Measurements from ENCODE around the gene HAX1.
"Not testable (repeated sequence)": the region's sequence is repeated elsewhere in the genome, so short reads cannot be mapped to it uniquely, and the experiment has no call there.

The HAX1 gene

DNA sequence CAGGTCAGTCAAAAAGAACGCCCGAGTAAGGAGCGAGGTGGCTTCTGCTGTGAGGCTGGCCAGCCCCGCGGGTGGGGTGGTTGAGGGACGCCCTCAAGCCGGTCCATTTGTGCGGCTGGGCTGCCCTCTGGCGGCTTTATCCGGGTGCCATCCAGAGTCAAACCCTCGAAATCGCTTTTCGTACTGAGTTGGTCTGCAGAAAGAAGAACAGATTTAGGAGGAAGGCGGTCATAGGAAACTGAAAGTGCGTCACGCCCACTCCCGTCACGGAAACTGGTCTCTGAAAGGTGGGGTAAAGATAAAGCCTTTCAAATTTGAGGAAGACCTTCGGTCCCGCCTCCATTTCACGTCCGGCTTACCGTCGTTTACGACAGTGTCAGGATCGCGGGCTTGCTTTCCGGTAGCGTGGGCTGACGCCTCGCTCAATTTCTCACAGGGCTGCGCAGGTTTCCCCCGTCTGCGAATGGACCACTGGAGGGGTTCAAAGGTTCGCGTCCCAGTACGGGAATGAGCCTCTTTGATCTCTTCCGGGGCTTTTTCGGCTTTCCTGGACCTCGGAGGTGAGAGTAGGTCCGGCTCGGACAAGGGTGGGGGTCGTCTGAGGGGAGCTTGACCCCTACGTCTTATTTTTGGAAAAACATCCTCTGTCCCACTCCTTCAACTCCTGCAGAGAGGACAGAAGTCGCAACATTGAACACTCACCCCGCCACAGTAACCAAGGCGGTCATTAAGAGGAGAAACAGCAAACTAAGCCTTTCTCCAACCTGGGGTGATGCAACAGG is at the start of gene HAX1:
HAX1 (plus strand) TSS at position 413 of the 782 bp plus-strand sequence; CDS start at position 508, 95 bp downstream.
- peak; percentile 91 for DNase-seq (ENCODE audit: low read depth)

DNA sequence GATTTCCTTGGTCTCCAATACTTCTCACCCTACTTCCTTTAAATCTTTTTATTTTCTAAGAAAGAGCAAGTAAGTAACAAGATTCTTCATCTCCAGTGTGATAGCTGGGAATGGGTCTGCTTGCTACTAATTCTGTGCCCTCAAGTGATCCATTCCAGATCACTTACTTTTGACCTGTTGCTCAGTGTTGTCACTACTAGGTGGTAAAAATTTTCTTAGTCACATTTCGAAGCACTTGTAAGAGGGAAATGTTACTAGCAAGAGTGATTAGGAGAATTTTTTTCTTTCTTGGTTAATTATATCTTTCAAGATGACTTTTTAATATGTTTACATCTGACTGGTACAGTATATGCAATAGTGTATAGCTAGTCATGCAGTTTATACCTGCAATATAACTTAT is 49.5 kb upstream of the HAX1 start:
- no peak for DNase-seq (ENCODE audit: low read depth)

DNA sequence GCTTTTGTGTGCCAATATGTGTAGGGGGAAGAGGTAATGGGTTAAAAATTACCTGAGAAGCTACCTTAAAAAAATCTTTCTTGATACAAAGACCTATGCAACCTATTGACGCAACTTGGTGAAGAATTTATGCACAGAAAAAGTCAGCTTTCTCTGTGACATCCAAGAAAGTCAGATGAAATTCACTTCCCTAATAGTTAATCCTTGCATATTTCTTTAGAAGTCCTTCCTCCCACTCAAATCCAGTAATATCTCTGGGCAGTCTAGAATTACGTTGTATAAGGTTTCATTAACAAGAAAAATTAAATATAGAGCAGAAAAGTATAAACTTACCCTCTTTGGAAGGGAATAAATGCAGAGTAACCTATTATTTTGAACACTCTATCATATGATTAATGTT is 48.8 kb upstream of the HAX1 start:
- no peak for DNase-seq (ENCODE audit: low read depth)

DNA sequence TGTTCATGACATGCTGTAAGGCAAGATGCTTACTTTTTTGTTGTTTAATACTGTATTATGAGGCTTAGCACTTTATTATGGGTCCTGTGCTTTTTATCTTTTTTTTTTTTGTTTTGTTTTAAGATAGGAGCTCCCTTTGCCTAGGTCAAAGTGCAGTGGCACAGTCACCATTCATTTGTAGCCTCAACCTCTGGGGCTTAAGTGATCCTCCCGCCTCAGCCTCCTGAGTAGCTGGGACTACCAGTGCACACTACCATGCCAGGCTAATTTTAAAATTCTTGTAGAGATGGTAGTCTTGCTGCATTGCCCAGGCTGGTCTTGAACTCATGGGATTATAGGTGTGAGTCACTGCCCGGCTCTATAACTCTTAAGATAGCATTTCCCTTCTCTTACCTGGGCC is 47.1 kb upstream of the HAX1 start:
- DNase-seq (ENCODE audit: low read depth), result no peak

DNA sequence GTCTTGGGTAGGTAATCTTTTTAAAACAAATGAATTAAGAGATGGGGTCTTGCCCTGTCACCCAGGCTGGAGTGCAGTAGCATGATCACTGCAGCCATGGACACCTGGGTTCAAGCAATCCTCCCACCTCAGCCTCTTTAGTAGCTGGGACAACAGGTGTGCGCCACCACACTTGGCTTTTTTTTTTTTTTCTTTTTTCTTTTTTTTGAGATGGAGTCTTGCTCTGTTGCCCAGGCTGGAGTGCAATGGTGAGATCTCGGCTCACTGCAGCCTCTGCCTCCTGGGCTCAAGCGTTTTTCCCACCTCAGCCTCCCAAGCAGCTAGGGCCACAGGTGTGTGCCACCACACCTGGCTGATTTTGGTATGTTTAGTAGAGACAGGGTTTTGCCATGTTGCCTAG is 41.3 kb upstream of the HAX1 start:
- DNase-seq (ENCODE audit: low read depth), result not testable (repeated sequence)

DNA sequence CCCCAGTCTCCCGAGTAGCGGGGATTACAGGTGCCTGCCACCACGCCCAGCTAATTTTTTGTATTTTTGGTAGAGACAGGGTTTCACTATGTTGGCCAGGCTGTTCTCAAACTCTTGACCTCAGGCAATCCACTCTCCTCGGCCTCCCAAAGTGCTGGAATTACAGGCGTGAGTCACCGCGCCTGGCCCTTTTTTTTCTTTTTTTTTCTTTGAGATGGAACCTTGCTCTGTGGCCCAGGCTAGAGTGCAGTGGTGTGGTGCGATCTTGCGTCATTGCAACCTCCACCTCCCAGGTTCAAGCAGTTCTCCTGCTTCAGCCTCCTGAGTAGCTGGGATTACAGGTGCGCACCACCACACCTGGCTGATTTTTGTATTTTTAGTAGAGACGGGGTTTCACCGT is 39.3 kb upstream of the HAX1 start:
- not testable (repeated sequence) for DNase-seq (ENCODE audit: low read depth)

DNA sequence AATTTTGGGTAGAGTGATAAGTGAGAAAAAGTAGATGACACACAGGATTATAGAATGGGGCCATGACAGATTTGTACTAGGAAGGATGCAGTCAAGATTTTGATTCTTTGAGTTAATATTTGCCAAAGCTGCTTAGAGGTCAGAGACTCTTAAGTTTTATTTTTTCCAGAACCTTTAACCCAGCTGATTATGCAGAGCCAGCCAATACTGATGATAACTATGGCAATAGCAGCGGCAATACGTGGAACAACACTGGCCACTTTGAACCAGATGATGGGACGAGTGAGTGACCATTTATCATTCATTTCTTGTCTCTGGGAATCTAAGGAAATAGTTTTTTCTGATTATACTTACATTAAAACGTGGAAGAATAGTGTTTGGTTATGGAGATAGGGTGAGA is 35.6 kb upstream of the HAX1 start:
- no peak for DNase-seq (ENCODE audit: low read depth)

DNA sequence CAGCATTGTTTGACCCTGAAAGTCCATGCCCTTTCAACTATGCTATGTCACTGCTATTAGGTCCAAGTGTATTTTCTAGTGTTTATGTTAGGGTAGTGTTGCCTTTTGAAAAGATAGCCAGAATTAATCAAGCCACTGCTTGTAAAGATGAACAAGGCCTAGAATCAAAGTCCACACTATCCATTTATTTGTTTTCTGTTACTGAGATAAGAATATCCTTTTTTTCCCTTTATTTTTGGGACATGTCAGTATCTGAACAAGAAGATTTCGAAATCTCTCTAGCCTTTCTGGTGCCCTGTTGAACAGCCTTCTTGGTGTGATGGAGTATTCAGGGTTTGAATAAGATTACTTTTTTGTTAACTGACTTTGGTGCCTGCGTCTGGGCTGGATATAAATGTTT is 35.0 kb upstream of the HAX1 start:
- no peak for DNase-seq (ENCODE audit: low read depth)

DNA sequence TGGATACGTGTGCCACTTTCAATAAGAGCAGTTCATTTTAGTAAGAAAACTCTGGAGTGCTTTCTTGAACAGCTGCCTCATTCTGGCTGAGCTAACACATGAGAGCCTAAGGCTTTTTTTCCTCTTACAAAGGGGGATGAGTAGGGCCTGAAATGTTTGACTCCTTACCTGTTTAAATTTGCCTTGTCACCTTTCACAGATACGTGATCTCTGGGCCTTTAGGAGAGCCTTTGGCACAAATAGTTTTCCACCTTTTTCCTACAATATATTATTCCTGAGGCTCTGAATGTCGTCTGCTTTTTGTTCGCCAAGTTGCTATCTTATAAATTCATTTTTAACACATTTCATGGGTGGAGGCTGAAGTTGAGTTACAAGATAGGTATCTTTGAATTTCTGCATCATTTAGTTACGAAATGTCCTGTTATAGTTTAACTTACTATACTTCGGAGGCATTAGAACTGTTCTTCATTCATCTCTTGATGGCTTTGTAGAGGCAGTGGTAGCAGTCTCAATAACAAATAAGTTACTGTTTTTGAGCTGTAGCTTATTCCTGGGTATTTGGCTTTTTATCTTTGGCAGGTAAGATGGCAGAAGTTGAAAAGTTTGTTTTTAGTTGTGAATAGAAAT is 34.4 kb upstream of the HAX1 start:
- no peak for DNase-seq (ENCODE audit: low read depth)

DNA sequence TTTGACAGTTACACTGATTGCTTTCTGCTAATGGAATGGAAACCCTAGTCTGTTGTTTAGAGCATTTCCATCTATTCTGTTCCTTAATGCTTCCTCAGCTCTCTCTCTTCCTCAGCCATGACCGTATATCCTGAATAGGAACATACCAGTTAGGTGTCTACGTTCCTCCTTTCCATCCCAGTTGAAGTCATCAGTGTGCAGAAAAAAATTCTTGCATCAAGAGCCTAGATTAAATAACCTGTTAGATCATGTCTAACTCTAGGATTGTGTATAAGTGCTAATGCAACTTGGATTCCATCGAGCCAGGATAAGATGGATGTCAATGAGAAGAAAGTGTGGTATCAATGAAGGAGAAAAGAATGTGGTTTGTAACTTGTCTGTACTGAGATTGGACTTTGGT is 32.9 kb upstream of the HAX1 start:
- no peak for DNase-seq (ENCODE audit: low read depth)

DNA sequence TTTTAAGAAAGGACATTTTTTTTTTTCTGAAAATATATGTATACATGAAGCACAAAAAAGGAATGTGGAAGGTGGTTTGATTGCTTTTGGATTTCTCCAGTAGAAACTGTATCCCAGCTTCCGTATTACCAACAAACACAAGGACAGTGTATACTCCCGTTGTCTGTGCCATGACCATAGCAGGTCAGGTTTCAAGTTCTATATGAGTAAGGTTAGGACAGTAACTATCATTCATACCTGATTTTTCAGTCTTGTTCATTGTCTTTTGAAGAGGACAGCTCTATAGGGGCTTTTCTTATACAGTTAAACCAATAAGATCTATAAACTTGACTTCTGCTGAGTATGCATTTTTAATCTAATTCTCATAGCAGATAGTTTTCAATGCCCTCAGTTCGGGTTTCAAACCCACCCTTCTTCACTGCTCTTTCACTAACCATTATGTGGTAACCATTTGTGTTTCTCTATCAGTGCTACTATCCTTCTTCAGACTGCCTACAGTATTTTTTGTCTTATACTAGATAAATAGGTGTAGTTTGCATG is 32.1 kb upstream of the HAX1 start:
- no peak for DNase-seq (ENCODE audit: low read depth)

DNA sequence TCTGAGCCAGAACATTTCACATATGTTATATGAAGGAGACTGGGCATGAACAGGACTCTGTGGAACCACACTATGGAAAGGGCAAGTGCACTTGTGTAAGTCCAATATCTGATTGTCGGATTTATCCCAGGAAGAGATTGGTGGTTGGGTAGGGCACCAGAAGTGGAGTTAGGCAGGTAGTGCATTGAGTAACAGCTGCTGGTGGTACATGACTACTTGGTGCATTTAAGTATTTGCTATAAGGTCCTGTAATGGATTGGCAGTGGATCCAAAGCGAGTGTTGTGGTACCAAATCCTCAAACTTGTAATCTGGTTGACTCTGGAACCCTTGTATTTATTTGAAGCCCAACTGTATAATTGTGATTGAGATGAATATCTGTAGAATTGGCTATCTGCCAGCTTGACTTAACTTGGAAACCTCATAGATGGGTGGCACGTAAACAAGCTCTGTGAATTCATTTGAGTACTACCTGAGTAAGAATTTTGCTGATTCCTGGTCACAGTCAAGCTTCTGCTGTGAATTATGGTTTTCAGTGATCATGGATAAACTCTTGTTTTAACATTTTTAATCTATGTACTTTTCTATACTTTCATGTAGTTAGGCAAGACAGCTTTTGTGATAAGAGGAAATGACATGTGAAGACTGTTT is 30.6 kb upstream of the HAX1 start:
- no peak for DNase-seq (ENCODE audit: low read depth)

DNA sequence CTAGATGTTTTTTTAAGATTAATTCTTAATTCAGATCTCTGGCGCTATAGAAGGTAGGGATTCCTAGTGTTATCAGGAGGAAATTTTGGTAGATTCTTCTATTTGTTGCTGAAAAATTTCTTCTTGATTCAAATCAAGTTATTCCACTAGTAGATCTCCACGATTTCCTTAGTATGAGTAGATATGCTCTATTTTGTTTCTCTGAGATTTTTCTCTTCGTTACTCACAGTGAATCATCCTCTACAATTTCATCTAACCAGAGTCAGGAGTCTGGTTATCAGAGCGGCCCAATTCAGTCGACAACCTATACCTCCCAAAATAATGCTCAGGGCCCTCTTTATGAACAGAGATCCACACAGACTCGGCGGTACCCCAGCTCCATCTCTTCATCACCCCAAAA is 18.8 kb upstream of the HAX1 start:
- DNase-seq (ENCODE audit: low read depth), result no peak

DNA sequence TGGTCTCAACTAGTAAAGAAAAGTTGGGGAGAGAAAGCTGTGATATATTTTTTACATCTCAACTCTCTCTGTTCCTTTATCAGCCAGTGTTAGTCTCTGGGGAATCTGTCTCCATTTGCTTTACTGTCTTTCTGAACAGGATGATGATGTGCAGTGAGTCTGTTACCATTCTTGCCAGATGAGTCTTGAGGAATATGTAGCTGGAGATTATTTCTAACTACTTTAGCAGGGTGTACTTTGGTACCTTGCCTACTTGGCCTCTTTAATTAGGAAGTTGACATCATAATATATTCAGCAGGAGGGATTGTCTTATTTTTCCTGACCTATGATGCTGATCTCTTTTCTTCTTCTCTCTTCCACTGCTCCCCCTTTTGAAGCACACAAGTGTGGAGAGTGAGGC is 15.7 kb upstream of the HAX1 start:
- no peak for DNase-seq (ENCODE audit: low read depth)

DNA sequence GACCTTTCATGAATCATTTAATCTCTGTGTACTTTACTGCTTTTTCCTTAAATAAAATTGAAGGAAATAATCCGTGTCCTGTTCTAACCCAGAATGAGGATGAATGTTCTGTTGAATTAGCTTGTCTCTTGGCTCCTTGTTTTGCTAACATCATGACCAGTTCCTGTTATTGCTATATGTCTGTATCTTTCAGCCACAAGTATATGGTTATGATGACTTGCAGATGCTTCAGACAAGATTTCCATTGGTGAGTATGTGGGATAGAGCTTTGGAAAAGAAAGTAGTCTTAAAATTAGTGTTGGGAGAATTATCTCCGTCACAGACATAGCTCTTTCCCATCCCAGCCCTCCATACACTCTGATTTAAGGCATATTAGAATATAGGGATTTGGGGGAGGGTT is 13.6 kb upstream of the HAX1 start:
- no peak for DNase-seq (ENCODE audit: low read depth)

DNA sequence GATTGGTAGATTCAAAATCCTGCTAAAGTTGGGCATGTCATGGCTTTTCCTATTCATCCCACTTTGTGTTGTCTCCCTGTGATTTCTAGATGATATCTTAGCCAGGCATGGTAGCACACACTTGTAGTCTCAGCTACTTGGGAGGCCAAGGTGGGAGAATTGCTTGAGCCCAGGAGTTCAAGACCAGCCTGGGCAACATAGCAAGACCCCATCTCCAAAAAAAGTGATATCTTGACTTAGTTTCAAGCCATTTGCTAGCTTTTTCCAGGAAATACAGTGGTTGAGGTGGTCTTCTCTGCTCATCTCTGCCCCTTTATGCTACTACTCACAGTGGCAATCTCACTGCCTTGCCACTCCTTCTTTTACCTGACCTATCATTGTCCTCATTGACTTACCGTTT is 12.3 kb upstream of the HAX1 start:
- no peak for DNase-seq (ENCODE audit: low read depth)

DNA sequence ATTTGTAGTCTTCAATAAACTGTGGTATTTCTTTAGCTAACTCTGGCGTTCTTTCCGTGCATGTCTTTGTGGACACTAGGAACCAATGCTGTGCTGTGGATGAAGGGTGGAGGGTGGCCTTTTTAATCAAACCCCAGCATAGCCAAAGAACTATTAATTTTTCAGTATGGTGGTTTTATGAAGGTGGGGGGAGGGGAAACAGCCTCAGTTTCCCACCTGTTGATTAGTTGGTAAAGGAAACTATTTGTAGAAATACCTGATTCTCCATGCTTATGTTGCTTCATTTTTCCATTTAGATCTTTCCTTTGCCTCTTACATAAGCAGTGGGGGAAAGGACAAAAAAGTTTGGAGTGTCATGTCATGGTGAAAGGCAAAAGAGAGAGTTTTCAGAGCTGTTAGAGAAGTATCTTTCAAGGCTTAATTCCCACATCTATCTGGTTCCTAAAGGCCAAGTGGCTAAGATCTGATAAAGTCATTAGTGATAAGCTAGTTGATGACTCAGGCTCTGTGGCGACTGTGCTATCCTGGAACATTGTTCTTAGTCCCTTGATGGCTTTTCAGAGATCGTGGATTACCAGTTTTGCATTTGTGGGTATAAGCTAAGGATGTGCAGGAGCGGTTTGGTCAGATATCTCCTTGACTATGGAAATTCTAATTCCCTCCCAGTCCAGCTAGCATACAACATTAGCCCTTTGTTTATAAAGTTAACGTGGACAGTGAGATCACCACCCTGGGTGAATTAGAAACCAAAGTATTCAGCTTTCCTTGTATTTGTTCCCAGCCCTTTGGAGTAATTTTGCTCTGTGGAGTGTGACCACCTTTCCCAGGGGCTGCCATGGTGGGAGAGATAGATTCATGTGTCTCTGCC is 8.7 kb upstream of the HAX1 start:
- DNase-seq (ENCODE audit: low read depth), result no peak

DNA sequence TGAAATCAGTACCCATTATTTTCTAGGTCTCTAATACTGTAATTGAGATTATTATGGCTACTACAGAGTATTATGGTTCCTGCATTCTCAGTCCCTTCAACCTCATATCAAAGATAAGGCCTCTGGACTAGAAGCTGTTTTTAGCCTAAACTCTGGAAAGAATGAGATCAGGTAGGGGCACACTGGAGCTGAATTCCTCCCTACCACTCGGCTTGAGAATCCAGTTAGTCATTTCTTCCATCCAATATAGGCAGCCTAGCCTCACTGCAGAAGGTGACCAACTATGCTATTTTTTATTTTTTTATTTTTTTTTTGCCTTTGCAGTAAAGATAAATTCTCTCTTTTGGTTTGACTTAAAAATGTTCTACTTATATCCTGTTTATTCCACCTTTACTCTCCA is 8.0 kb upstream of the HAX1 start:
- no peak for DNase-seq (ENCODE audit: low read depth)

DNA sequence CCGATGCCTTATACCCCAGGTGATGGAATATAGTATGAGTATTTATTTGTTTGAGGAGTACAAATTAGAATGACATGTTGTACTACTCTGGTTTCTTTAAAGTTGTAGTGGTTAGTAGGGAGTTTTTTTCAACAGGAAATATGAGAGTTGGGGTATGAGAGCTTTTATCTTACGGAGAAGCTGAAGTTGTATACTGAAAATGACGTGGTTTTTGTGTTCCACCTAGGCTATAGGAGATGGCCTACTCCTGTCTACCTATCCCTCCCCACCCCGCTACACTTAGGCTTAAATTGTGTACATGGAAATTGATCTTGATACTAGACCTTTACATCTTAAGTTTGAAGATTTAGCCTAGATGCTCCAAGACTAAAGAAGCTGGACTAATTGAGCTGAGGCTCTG is 6.8 kb upstream of the HAX1 start:
- DNase-seq (ENCODE audit: low read depth), result no peak

DNA sequence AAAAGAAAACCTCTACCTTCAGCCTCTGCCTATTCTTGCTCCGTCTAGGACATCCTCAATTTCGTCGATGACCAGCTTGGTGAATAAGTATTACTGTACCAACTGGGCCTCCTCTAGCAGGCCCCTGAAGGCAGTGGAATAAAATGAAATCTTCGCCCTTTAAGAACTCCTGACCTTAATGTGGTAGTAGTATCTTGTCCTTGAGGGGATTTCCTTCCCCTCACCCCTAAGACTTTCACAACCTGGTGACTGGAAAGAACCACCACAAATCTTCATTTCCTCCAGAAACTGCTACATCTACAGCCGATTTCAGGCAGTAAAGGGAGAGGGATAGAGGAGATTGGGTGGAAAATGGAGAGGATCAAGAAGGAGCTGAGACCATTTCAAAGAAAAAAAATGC is 1.6 kb upstream of the HAX1 start:
- no peak for DNase-seq (ENCODE audit: low read depth)

DNA sequence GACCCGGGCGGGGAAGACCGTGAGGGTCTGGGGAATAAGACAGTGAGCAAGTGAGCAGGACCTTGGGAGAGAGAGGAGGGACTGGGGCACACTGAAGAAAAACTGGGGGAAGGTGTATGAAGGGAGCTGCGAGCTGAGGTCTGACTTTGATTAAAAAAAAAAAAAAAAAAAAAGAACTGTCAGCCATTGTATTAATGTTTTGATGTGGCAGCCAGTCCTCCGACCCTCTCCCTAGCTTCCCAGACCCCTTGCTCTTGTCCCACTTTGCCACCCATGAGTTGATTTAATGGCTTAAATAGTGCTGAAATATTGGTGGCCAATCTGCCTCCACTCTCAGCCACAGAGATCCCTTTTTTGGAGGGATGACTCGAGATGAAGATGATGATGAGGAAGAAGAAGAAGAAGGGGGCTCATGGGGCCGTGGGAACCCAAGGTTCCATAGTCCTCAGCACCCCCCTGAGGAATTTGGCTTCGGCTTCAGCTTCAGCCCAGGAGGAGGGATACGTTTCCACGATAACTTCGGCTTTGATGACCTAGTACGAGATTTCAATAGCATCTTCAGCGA is 652 bp downstream of the HAX1 start:
- DNase-seq (ENCODE audit: low read depth), result no peak

DNA sequence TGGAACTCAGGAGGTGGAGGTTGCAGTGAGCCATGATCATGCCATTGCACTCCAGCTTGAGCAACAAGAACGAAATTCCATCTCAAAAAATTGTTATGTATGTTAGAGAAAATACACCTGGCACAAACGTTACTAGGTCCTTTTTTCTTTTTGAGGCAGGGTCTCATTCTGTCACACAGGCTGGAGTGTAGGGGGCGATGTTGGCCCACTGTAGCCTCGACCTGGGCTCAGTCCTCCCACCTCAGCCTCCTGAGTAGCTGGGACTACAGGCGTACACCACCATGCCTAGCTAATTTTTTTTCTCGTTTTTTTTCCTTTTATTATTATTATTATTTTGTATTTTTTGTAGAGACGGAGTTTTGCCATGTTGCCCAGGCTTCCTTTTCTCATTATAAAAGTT is 4.4 kb downstream of the HAX1 start:
- DNase-seq (ENCODE audit: low read depth), result no peak
